Sigmoid colon (tissue), 7 donors: ENCODE data around the gene GMEB2. TPM values are rescaled to one million over a fixed set of nuclear protein-coding genes. Genes with fewer than 3 reads are reported as not detected.
A peak's percentile ranks its signal among the peaks of the same experiment; 100 is the strongest.

ENCODE experiments used
- DNase-seq: peaks from one replicate; pipeline ENCODE4 v3.0.0-alpha.2; 2019
- H3K27ac ChIP-seq, 4 donors: fragments of 200-600 bp; sonication (generic); one replicate each; pipeline ENCODE4 v1.5.1; 2016 to 2019; ENCODE audit warnings: mild to moderate bottlenecking in 1 of 4
- H3K27me3 ChIP-seq, 3 donors: fragments of 200-600 bp; sonication (generic); one replicate each; pipeline ENCODE4 v1.5.1; 2019; ENCODE audit warnings: mild to moderate bottlenecking in 1 of 3
- H3K36me3 ChIP-seq, 4 donors: fragments of 200-600 bp; sonication (generic); one replicate each; pipeline ENCODE4 v1.5.1; 2016 to 2019
- H3K4me1 ChIP-seq, 4 donors: fragments of 200-600 bp; sonication (generic); one replicate each; pipeline ENCODE4 v1.5.1; 2017 to 2019
- H3K4me3 ChIP-seq, 4 donors: fragments of 200-600 bp; sonication (generic); one replicate each; pipeline ENCODE4 v1.5.1; 2017 to 2019; ENCODE audit warnings: mild to moderate bottlenecking in 2 of 4, moderate library complexity in 1 of 4
- H3K9me3 ChIP-seq, 4 donors: fragments of 200-600 bp in 3 of 4; sonication (generic) in 3 of 4; one replicate each; pipeline versions ENCODE4 v1.5.1 to v1.6.1; 2013 to 2019
- EP300 ChIP-seq, 4 donors: sonication (generic); formaldehyde crosslinking; IDR thresholded peaks; one replicate each; pipeline ENCODE4 v1.6.1; 2017; ENCODE audit warnings: antibody characterized with exemption in 4 of 4
- POLR2A ChIP-seq, 2 donors: fragments of 450-650 bp; IDR thresholded peaks; one replicate each; pipeline ENCODE4 v1.6.1; 2016; ENCODE audit warnings: antibody characterized with exemption in 2 of 2, mild to moderate bottlenecking in 2 of 2, moderate library complexity in 2 of 2
- POLR2AphosphoS5 ChIP-seq, 4 donors: sonication (generic); formaldehyde crosslinking; IDR thresholded peaks; one replicate each; pipeline ENCODE4 v1.6.1; 2017; ENCODE audit warnings: antibody characterized with exemption in 4 of 4
- WGBS, 2 donors: extraction: QIAGEN DNeasy Blood & Tissue Kit; methylation state at CpG; one replicate each; pipeline ENCODE4 v1.1.7; 2013; 5-methylcytosine and 5-hydroxymethylcytosine counted together
- intact Hi-C: fragments of 100-400 bp; cut with DNase I; formaldehyde crosslinking; loops from one replicate; pipeline ENCODE4 v1.15.1; 2023
- polyA plus RNA-seq, 3 donors: library from polyadenylated mRNA; stranded (reverse); fragments of 200-250 nt; gene quantifications; one replicate each; pipeline ENCODE4 v1.2.3, GENCODE V29; 2013
- total RNA-seq, 4 donors: library from RNA; depleted of rRNA; stranded (reverse); fragments of >200 nt; gene quantifications; one replicate each; pipeline ENCODE4 v1.1.0, GENCODE V29; 2016
- TF ChIP-seq, protein P1 (sequence below), 4 experiments: fragments of 450-650 bp in 3 of 4; fragments of 200-600 bp in 1 of 4; IDR thresholded peaks; one replicate each; pipeline ENCODE4 v1.5.1; 2016 to 2019; ENCODE audit warnings: antibody characterized with exemption in 4 of 4, mild to moderate bottlenecking in 3 of 4, moderate library complexity in 2 of 4
- donor health status: healthy with polysubstance abuse.
- donor health status: Bipolar disorder and iron deficiency.
- donor health status: healthy.

GMEB2 gene
- total and polyA plus RNA-seq, 7 donors: 6.0 to 15.1 (median 7.9) TPM

DNA sequence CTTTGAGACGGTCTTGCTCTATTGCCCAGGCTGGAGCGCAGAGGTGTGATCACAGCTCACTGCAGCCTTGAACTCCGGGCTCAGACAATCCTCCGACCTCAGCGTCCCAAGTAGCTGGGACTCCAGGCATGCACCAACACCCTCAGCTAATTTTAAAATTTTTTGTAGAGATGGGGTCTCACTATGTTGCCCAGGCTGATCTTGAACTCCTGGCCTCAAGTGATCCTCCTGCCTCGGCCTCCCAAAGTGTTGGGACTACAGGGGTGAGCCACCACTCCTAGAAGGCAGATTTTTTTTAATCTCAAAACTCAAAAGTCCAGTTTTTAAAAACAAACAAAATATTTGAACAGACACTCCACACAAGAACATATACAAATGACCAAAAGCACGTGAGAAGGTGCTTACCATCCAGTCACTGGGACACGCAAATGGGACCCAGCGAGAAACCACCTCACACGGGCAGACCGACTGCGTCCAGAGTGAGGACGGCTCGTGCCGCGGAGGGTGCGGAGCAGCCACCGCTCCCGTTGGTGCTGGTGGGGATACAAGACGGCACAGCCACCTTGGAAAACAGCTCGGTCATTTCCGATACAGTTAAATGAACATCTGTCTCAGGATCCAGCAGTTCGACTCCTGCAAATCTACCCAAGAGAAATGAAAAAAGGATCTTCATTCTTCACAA lies 44.4 kb downstream of the GMEB2 start:
- H3K27ac ChIP-seq: peak overlapping the region in 2 of 4 donors; percentile 28 to 36
- intact Hi-C loops: no loop called here
- TF ChIP-seq POLR2A (IDR thresholded peaks at IDR 0.05) (no peak), POLR2AphosphoS5 (IDR thresholded peaks at IDR 0.05) (no peak), EP300 (IDR thresholded peaks at IDR 0.05) (no peak)
- TF ChIP-seq, protein P1, sequence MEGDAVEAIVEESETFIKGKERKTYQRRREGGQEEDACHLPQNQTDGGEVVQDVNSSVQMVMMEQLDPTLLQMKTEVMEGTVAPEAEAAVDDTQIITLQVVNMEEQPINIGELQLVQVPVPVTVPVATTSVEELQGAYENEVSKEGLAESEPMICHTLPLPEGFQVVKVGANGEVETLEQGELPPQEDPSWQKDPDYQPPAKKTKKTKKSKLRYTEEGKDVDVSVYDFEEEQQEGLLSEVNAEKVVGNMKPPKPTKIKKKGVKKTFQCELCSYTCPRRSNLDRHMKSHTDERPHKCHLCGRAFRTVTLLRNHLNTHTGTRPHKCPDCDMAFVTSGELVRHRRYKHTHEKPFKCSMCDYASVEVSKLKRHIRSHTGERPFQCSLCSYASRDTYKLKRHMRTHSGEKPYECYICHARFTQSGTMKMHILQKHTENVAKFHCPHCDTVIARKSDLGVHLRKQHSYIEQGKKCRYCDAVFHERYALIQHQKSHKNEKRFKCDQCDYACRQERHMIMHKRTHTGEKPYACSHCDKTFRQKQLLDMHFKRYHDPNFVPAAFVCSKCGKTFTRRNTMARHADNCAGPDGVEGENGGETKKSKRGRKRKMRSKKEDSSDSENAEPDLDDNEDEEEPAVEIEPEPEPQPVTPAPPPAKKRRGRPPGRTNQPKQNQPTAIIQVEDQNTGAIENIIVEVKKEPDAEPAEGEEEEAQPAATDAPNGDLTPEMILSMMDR (IDR thresholded peaks at IDR 0.05): no peak
- H3K27me3 ChIP-seq: no peaks in the 10 kb centered on the region
- DNase-seq: no peak
- H3K36me3 ChIP-seq: no peaks in the 10 kb centered on the region
- peaks cover 0 to 3% (median under 1%) of the 10 kb centered on the region in 4 donors for H3K4me1 ChIP-seq
- H3K4me3 ChIP-seq: no peak overlapping the region
- WGBS, 2 donors: 86 to 87% methylated on average over 23 of the region's 23 CpGs
- no peaks in the 10 kb centered on the region for H3K9me3 ChIP-seq

DNA sequence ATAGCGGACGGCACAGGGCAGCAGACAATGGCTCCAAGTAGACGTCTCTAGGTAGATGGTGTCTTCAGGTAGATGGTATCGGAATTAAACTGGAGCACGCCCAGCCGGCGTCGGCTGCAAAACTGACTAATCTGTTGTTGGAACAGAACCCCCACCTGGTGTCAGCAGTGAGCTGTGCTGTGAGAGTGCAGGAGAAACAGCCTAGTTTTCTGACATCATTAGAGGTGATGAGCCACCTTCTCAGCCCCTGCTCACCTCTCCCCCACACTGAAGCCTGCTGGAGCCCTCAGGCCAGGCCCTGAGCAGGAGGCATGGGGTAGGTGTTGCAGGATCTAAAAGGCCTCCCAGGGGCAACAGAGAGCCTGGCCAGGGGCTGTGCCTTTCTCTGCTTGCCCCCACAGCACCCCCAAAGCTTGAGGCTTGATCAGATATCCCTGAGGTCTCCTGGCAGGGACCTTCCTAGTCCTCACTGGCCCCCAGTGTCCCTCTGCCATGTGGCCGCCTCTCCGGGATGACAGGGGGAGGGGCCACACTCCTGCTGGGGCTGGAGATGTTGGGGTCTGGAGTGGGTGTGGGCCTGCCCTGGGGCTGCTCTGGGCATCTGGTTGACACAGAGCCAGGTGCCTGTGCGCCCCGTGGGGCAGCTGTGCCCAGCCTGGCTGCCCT lies 46.0 kb downstream of the GMEB2 start:
- no peak overlapping the region for H3K27ac ChIP-seq
- H3K4me3 ChIP-seq: no peak overlapping the region
- H3K4me1 ChIP-seq: peaks cover 0 to 9% (median 4%) of the 10 kb centered on the region in 4 donors
- peak; percentile 57 for DNase-seq
- H3K9me3 ChIP-seq: no peaks in the 10 kb centered on the region
- intact Hi-C loops: no loop called here
- WGBS, 2 donors: 48 to 50% methylated on average over 12 of the region's 12 CpGs
- no peaks in the 10 kb centered on the region for H3K36me3 ChIP-seq
- no peaks in the 10 kb centered on the region for H3K27me3 ChIP-seq
- TF ChIP-seq POLR2A (IDR thresholded peaks at IDR 0.05) (no peak), EP300 (IDR thresholded peaks at IDR 0.05) (no peak), POLR2AphosphoS5 (IDR thresholded peaks at IDR 0.05) (no peak)
- TF ChIP-seq, protein P1 (IDR thresholded peaks at IDR 0.05): no peak

DNA sequence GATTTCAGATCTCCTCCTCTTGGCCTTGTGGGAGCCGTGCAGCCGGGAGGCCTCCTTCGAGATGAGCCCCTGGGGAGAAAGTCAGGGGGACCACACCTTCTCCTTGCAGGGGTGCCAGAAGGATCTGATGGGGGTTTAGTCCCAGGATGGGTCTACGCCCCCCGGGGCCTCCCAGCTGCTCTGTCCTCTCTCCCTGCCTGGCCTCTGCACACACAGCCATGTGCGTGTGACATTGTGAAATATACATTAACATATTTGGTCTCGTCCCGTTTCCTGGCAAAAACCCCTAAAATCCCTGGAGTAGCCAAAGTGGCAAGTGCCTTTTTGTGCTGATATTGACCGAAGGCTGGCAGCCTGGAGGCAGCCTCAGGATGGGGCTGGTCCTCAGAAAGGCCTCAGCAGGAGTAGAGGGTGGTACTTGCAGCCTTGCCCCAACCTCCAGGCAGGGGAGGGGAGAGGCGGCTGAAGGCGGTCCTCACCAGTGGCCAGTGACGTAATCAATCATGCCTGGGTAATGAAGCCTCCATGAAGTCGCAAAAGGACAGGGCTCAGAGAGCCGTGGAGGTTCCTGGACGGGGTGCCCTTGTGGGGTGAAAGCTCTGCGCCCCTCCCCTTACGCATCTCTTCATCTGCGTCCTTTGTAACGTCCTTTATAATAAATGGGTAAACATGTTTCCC lies 47.7 kb downstream of the GMEB2 start:
- DNase-seq: no peak
- H3K27me3 ChIP-seq: no peaks in the 10 kb centered on the region
- H3K9me3 ChIP-seq: no peaks in the 10 kb centered on the region
- peaks cover 0 to 18% (median 10%) of the 10 kb centered on the region in 4 donors for H3K4me1 ChIP-seq
- H3K36me3 ChIP-seq: no peaks in the 10 kb centered on the region
- H3K4me3 ChIP-seq: no peak overlapping the region
- TF ChIP-seq POLR2A (IDR thresholded peaks at IDR 0.05): no peak
- TF ChIP-seq, protein P1 (IDR thresholded peaks at IDR 0.05): no peak
- no peak for TF ChIP-seq POLR2AphosphoS5 (IDR thresholded peaks at IDR 0.05)
- no peak for TF ChIP-seq EP300 (IDR thresholded peaks at IDR 0.05)
- H3K27ac ChIP-seq: no peak overlapping the region
- 71 to 83% methylated on average over 19 of the region's 19 CpGs for WGBS, 2 donors
- intact Hi-C loops: no loop called here

DNA sequence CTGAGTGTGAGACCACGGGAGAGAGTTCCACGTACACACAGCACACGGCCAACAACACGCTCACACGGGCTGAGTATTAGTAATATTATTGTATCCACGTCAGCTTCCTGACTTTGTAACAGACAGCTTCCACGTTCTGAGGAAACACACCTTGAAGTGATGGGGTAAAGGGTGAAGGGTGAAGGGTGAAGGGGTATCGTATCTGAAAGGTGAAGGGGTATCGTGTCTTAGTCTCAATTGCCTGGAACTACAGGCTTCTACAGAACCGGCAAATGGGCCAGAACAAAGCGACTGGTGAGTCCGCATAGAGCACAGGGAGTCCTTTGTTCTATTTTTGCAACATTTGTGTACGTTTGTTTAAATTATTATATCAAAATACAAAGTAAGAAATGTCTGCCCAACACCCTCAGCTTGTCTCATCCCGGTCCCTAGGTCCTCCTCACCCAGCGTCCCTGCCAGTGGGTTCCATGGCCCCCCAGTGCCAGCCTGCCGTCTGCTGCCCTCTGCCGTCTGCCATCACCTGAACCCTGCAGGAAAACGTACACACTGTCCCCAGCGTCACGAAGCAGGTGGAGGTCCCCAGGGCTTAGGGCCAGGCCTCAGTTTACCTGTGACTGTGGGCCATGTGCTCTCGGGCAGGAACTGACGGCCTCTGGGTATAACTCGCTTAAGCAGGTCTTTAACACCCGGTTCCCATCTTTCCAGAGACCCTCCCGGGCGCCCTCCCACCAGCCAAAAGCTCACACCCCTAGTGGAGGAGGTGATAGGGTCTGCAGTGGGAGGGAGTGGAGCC lies 48.5 kb downstream of the GMEB2 start:
- Histone ChIP-seq H3K36me3 (no peaks in the 10 kb centered on the region), H3K4me1 (peaks cover 0 to 21% (median 15%) of the 10 kb centered on the region in 4 donors), H3K27ac (no peak overlapping the region), H3K27me3 (no peaks in the 10 kb centered on the region), H3K9me3 (no peaks in the 10 kb centered on the region), H3K4me3 (no peak overlapping the region)
- intact Hi-C loops: no loop called here
- TF ChIP-seq POLR2A (IDR thresholded peaks at IDR 0.05): no peak
- no peak for TF ChIP-seq POLR2AphosphoS5 (IDR thresholded peaks at IDR 0.05)
- no peak for TF ChIP-seq EP300 (IDR thresholded peaks at IDR 0.05)
- TF ChIP-seq, protein P1 (IDR thresholded peaks at IDR 0.05): no peak
- no peak for DNase-seq
- 64 to 84% methylated on average over 26 of the region's 26 CpGs for WGBS, 2 donors
